Motor neuron (in vitro differentiated cells): ENCODE data around the gene MYL6B. TPM values are rescaled to one million over a fixed set of nuclear protein-coding genes. Genes with fewer than 3 reads are reported as not detected.

Experiments
- ATAC-seq, 8 experiments: fragments of 200-7000 bp; cut with Tn5 transposase; replicated peaks in 6 of 8; 2 replicates each; pipeline ENCODE4 v1.8.0; 2021; ENCODE audit warnings: mild to moderate bottlenecking in 8 of 8, moderate library complexity in 8 of 8
- H3K27ac ChIP-seq, 2 donors: fragments of 250-450 bp; sonication (Bioruptor Pico); 2 replicates each; pipeline ENCODE4 v1.9.0; 2021; ENCODE audit warnings: antibody characterized with exemption in 2 of 2, mild to moderate bottlenecking in 2 of 2, moderate library complexity in 1 of 2
- H3K4me1 ChIP-seq, 2 donors: fragments of 250-450 bp; sonication (Bioruptor Pico); replicated peaks in 1 of 2; 2 replicates each; pipeline ENCODE4 v1.6.1; 2021; ENCODE audit warnings: antibody characterized with exemption in 2 of 2, mild to moderate bottlenecking in 2 of 2, moderate library complexity in 1 of 2
- H3K4me3 ChIP-seq, 5 donors: fragments of 250-450 bp; sonication (Bioruptor Pico); 2 replicates each; pipeline ENCODE4 v1.9.0; 2021; ENCODE audit warnings: antibody characterized with exemption in 5 of 5, mild to moderate bottlenecking in 5 of 5, moderate library complexity in 4 of 5
- WGBS, 10 experiments: fragments of 450-650 bp; shearing (Covaris generic); methylation state at CpG; one replicate each; pipeline ENCODE4 v1.0.0; 2022; 5-methylcytosine and 5-hydroxymethylcytosine counted together
- in situ Hi-C, 9 experiments: fragments of 400-800 bp; cut with MboI; loops; one replicate each; pipeline ENCODE4 v1.15.0; 2021; ENCODE audit warnings: low sequenced_read_pairs in 9 of 9, low pct_unique_long_range_greater_than_20kb in 2 of 9; ENCODE audit not compliant: unreplicated experiment in 9 of 9
- total RNA-seq, 8 experiments: library from RNA; unstranded; fragments of 300-600 nt; gene quantifications; 2 replicates each; pipeline versions ENCODE4 v1.2.3 to v1.2.4, GENCODE V29; 2022

The MYL6B gene
- total RNA-seq, 8 experiments from 2014 or later, result 61.3 to 217 (median 142) TPM

- in situ Hi-C loops, result loop anchor here in 1 of 9 experiments (25.0 kb wide), 1 partner anchor 98 kb away; the partner anchor contains the start of genes ANKRD52 and COQ10A
- Histone ChIP-seq H3K27ac (no peak overlapping the region), H3K4me3 (no peak overlapping the region), H3K4me1 (peaks cover 14 to 15% of the 10 kb centered on the region in 2 donors)
- WGBS, 10 experiments, result 50 to 96% (median 93%) methylated on average over 1 to 9 of the region's 17 CpGs; no CpG with 5 or more reads in 3 of the 10 experiments
- ATAC-seq, result peak in 2 of 8 experiments; percentile 4 to 13
These were observed 11.9 kb downstream of the MYL6B start for GRCh38 chr12:56164345-56164729.

GRCh38 chr12:56165369-56165768 is 13.0 kb downstream of the MYL6B start:
- H3K4me3 ChIP-seq, result no peak overlapping the region
- WGBS, 10 experiments, result 43 to 100% (median 88%) methylated on average over 1 to 4 of the region's 4 CpGs; no CpG with 5 or more reads in 6 of the 10 experiments
- in situ Hi-C loops, result loop anchor here in 1 of 9 experiments (25.0 kb wide), 1 partner anchor 97 kb away; the partner anchor contains the start of genes ANKRD52 and COQ10A
- H3K27ac ChIP-seq, result no peak overlapping the region
- H3K4me1 ChIP-seq, result peaks cover 4 to 5% of the 10 kb centered on the region in 2 donors
- peak in 2 of 8 experiments; percentile 5 to 16 for ATAC-seq

DNA sequence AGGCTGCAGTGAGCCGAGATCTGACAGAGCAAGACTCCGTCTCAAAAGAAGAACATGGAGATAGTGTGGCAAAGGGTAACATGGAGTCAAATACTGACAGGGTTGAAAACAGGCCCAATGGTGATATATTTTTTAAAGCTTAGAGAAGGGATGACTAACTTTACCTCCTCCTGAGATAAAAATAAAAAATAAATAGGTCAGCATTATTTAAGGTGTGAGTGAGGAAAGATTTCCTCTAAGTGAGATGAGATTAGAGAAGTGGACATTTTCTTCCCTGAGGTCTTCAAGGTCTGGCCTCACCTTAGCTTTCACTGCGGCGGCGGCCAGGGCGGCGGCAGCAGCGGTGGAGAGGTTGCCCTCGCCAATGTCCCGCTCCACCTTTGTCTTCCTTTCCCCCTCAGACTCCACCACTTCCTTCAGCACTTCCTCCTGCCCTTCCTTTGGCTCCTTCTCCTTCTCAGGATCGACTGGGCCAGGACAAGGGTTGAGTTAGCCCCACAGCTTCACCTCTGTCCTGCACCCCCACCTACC is 16.9 kb downstream of the MYL6B start:
- Histone ChIP-seq H3K4me3 (no peak overlapping the region), H3K4me1 (no peaks in the 10 kb centered on the region), H3K27ac (no peak overlapping the region)
- ATAC-seq, result no peak
- WGBS, 10 experiments, result 40 to 100% (median 95%) methylated on average over 1 to 11 of the region's 11 CpGs; no CpG with 5 or more reads in 2 of the 10 experiments
- in situ Hi-C loops, result loop anchor here in 1 of 9 experiments (25.0 kb wide), 1 partner anchor 93 kb away; the partner anchor contains the start of genes ANKRD52 and COQ10A

DNA sequence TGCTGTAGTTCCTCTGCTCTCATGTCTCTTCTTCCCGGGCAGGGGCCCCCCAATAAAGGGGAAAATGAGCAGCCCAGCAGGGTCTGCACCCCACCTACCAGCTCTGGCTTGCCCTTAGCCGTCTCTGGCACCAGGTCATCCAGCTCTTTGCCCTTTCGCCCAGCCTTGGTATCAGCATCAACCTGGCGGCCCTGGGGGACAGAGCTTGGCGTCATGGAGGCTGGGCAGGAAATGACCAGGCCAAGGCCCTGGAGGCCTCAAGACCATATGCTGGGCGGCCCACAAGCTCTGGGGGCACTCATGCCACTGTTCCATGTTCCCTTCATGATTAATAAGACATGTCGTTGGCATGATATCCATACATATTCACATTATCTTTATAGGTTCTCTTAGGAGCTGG is 20.5 kb downstream of the MYL6B start:
- WGBS, 10 experiments, result 86 to 100% (median 93%) methylated on average over 1 to 4 of the region's 7 CpGs; no CpG with 5 or more reads in 4 of the 10 experiments
- Histone ChIP-seq H3K4me3 (no peak overlapping the region), H3K4me1 (no peaks in the 10 kb centered on the region), H3K27ac (no peak overlapping the region)
- ATAC-seq, result no peak
- in situ Hi-C loops, result loop anchor here in 1 of 9 experiments (25.0 kb wide), 1 partner anchor 89 kb away; the partner anchor contains the start of genes ANKRD52 and COQ10A

DNA sequence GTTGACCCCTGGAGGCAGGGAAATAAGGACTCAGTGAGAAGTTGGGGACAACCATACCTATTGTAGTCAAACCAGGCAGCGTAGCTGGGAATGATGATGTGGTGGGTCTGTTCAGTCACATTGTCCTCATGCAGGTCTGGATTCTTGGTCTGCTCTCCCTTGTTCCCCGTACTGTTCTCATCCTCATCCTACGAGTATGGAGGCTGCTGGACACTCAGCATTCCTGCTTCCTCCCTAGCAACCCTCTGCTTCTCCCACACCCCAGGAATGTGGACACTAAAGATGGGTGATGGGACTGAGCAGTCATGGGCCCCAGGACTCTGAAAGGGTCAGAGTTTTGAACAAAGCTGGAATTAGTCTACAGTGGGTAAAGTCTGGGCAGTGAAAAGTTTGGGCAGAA is 26.0 kb downstream of the MYL6B start:
- H3K27ac ChIP-seq, result no peak overlapping the region
- ATAC-seq, result peak in 3 of 8 experiments; percentile 13 to 89 (median 28)

GRCh38 chr12:56186957-56187356 is 34.6 kb downstream of the MYL6B start:
- ATAC-seq, result no peak
- H3K4me3 ChIP-seq, result no peak overlapping the region
- WGBS, 10 experiments, result 85 to 100% (median 100%) methylated on average over 1 to 2 of the region's 2 CpGs; no CpG with 5 or more reads in 7 of the 10 experiments
- in situ Hi-C loops, result no loop called here
- H3K4me1 ChIP-seq, result peaks cover 4 to 8% of the 10 kb centered on the region in 2 donors
- no peak overlapping the region for H3K27ac ChIP-seq

More for the DNA sequence above, 26.0 kb downstream of the MYL6B start:
- no peaks in the 10 kb centered on the region for H3K4me1 ChIP-seq
- no peak overlapping the region for H3K4me3 ChIP-seq
- in situ Hi-C loops, result no loop called here
- WGBS, 10 experiments, result 67 to 100% (median 80%) methylated on average over 1 to 3 of the region's 3 CpGs; no CpG with 5 or more reads in 5 of the 10 experiments

DNA sequence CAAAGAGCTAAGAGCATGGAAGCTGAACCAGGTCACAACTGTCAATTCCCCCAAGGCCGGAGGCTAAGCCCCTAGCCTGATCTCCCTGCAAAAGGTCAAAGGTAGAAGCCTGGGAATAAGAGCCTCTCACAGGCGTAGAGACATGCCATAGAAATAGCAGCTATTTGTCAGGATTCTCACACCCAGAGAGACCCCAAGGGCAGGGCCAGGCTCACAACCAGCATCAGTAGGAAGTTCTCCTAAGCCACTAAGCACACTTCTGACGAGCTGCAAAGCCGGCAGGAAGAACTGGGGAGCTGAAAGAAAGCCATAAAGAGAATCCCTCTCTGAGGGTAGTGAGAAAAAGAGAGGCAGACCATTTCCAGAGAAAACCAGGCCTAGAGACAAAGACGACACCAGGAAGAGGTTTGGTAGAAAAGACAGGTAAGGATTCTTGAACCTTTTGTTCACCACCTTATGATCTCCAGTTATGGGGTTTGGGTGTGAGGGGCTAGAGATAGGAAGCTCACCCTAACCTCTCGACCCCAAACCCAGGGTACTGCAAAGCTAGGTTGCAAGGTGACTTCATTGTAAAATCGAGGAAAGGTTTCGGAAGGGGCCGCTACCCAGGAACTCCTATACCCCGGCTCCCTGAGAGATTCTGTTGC is 35.9 kb downstream of the MYL6B start:
- H3K27ac ChIP-seq, result peak overlapping the region; percentile 87 to 91
- 0 to 17% (median 0%) methylated on average over 1 to 5 of the region's 10 CpGs; no CpG with 5 or more reads in 2 of the 10 experiments for WGBS, 10 experiments
- no peak for ATAC-seq

GRCh38 chr12:56188778-56189098 is 36.4 kb downstream of the MYL6B start:
- in situ Hi-C loops, result no loop called here
- ATAC-seq, result peak in 1 of 8 experiments; percentile 1
- Histone ChIP-seq H3K4me1 (peaks cover 4 to 8% of the 10 kb centered on the region in 2 donors), H3K4me3 (peak overlapping the region; percentile 71 to 98 (median 84)), H3K27ac (peak overlapping the region; percentile 87 to 91)
- 0% methylated on average over 1 to 2 of the region's 17 CpGs; no CpG with 5 or more reads in 6 of the 10 experiments for WGBS, 10 experiments

More for the DNA sequence above, 35.9 kb downstream of the MYL6B start:
- peaks cover 4 to 8% of the 10 kb centered on the region in 2 donors for H3K4me1 ChIP-seq
- H3K4me3 ChIP-seq, result peak overlapping the region; percentile 71 to 98 (median 84)
- in situ Hi-C loops, result no loop called here

- WGBS, 10 experiments, result 0% methylated on average over 1 to 5 of the region's 93 CpGs; no CpG with 5 or more reads in 7 of the 10 experiments
- in situ Hi-C loops, result no loop called here
- ATAC-seq, result peak; percentile 78 to 92 (median 88)
- Histone ChIP-seq H3K4me3 (peak within 1 kb of the TSS; percentile 71 to 98 (median 84)), H3K4me1 (peaks cover 4 to 8% of the 10 kb centered on the region in 2 donors), H3K27ac (peak within 1 kb of the TSS; percentile 87 to 91)
These were observed 36.9 kb downstream of the MYL6B start, which contains the start of gene SMARCC2 for GRCh38 chr12:56189099-56189917. SMARCC2 (minus strand) TSS chr12:56189483; CDS start chr12:56189461, 22 bp downstream.

DNA sequence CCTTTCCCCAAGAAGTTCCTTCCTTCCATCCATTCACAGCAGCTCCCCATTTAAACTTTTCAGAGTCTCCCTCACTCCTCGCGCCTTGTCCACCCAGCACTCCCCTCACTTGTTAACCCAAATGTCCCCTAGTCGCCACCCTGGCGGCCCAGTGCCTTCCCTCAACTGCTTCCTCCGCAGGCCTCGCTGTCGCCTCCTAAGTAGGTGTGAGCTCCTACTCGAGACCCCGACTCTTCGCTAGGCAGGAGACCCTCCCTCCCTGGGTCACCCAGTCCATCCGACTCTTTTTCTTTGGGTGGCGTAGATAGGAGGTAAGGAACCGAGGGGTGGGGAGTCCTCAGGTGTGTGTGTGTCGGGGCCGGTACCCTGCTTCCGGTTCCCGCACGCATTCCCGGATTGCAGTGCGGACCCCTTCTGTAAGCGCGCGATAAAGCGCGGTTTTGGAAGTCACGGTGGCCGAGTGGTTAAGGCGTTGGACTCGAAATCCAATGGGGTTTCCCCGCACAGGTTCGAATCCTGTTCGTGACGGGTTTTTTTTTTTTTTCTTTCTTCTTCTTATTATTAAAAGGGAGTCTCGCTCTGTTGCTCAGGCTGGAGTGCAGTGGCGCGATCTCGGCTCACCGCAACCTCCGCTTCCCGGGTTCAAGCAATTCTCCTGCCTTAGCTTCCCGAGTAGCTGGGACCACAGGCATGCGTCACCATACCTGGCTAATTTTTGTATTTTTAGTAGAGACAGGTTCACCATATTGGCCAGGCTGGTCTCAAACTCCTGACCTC is 37.7 kb downstream of the MYL6B start:
- H3K4me3 ChIP-seq, result peak overlapping the region; percentile 71 to 98 (median 84)
- 0 to 13% (median 2%) methylated on average over 2 to 19 of the region's 42 CpGs for WGBS, 10 experiments
- H3K27ac ChIP-seq, result peak overlapping the region; percentile 36 to 91
- H3K4me1 ChIP-seq, result peaks cover 4 to 8% of the 10 kb centered on the region in 2 donors
- peak; percentile 48 to 62 (median 54) for ATAC-seq
- in situ Hi-C loops, result no loop called here

- Histone ChIP-seq H3K27ac (peak overlapping the region in 1 of 2 donors; percentile 91), H3K4me3 (peak overlapping the region; percentile 71 to 98 (median 84)), H3K4me1 (peaks cover 4 to 8% of the 10 kb centered on the region in 2 donors)
- 0 to 80% (median 46%) methylated on average over 1 to 9 of the region's 9 CpGs; no CpG with 5 or more reads in 1 of the 10 experiments for WGBS, 10 experiments
- in situ Hi-C loops, result no loop called here
- no peak for ATAC-seq
These were observed 38.3 kb downstream of the MYL6B start for GRCh38 chr12:56190695-56191155.

DNA sequence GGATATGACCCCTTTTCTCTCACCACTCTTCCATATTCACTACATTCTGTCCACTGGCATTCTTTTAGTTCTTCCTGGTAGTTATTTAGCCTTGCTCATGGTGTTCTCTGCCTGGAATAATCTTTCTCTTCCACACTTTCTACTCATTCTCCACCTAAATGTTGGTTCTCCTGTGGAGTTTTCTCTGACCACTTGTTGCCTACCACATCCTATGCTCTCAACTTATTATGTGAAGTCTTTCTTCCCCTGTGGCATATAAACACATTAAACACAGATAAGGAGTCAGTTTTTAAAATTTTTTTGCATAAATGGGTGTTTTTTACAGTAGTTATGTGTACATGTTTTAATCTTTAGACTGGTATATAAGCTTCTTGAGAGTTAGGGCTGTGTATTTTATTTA is 40.2 kb downstream of the MYL6B start:
- no peak for ATAC-seq
- Histone ChIP-seq H3K4me3 (no peak overlapping the region), H3K27ac (no peak overlapping the region), H3K4me1 (peaks cover 4 to 5% of the 10 kb centered on the region in 2 donors)
- in situ Hi-C loops, result no loop called here
